Nucleus accumbens (tissue), 56 donors: ENCODE measurements around the gene LBHD2.
"Not testable (repeated sequence)": the region's sequence is repeated elsewhere in the genome, so short reads cannot be mapped to it uniquely, and the experiment has no call there.

ENCODE experiments used
- DNase-seq, 56 donors: peaks; one replicate each; lab custom pipeline; 2025; lab: John Stamatoyannopoulos, UW

Gene LBHD2

DNA sequence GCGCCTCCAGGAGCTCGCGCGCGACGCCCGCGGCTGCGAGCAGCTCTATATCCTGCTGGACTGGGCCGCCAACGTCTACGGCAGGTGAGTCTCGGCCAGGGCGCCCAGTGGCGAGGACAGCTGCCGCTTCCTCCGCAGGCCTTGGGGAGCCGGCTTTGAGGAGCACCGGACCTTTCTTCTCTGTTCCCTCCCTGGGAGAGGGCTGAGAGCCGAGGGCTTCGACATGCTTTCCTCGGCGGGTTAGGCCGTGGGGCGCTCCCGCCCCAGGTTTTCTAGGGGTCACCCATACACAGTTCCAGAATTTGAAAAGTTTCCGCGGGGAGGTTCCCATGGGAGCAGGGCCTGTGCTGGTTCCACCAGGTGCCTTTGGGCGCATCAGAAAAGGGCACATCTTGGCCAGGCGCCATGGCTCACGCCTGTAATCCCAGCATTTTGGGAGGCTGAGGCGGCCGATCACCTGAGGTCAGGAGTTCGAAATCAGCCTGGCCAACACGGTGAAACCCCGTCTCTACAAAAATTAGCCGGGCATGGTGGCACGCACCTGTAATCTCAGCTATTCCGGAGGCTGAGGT is 18.8 kb downstream of the LBHD2 start:
- no peak for DNase-seq

DNA sequence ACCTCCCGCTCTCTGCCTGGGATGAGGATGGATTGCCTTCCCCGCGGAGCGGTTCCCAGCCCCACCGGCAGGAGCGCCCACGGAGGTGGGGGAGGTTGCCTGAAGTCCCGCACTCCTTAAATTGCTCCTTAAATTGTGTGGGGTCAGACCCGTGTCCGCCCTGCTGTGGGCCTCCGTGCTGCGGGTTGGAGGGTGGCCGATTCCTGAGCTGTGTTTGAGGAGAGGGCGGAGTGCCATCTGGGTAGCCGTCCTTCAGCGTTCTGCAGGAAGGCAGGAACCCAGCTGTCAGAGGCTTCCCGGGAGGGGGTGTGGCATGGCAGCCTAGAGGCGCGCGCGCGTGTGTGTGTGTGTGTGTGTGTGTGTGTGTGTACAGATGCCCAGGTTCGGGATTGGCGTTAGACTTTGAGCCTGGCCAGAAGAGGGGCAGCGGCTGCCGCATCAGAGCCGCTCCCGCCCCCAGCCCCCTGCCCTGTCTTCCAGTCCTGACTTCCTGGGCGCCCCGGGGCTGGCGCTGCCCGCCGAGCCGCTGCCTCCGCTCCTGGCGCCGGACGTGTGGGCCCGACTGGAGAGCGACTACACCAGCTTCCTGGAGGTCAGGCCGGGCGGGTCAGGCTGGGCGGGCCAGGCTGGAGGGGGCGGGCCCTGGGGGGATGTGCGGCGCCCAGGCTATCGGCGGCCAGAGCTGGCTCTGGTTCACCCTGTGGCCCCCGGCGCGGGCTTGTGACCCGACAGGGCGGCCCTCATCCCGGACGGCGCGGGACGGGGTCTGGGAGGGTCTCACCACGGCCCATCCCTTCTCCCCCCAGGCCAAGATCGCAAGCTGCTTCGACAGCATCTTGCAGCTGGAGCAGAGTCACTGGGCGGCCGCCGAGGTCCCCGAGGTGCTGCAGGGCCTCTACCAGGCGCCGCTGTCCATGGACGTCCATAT is 19.7 kb downstream of the LBHD2 start:
- no peak for DNase-seq

DNA sequence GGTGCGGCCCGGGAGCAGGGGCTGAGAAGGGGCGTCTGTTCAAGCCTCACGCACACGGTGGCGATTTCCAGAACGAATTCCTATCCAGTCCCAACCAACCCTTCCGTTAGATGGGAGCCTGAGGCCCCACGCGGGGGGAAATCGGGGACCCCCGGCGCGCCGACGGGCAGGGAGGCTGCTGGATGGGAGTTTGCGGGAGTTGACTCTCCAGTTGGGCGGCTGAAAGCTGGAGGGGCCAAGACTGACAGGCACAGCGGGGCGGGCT is 20.3 kb downstream of the LBHD2 start:
- no peak for DNase-seq

DNA sequence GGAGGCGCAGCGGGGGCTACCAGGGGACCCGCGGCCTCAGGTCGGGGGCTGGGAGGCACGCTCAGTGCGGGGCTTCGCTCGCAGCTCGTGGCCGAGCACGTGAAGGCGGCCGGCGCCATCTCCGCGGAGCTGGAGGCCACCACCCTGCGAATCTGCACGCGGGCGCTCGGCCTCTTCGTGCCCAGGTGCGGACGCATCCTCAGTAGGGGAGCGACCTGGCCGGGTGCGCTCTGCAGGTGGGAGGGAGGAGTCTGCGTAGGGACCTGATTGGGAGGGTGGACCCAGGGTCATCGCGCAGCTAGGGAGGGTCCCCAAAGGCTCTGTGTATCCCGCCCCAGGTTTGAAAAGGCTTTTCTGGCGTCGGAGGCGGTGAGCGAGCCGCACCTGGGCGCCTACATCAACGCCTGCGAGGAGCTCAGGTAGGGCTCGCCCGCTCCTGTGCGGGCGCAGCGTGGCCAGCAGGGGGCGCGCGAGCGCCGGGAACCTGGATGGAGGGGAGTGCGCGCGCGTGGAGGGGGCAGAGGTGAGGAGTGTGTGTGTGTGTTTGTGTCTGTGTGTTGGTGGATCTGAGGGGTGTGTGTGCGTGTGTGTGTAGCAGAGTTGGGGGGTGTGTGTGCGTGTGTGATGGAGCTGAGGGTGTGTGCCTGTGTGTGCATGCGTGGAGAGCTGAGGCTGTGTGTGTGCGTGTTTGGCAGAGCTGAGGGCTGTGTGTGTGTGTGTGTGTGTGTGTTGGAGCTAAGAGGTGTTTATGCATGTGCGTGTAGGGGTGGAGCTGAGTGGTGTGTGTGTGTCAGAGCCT is 20.8 kb downstream of the LBHD2 start:
- DNase-seq: peak in 39 of 56 donors; percentile 15 to 78 (median 35)

DNA sequence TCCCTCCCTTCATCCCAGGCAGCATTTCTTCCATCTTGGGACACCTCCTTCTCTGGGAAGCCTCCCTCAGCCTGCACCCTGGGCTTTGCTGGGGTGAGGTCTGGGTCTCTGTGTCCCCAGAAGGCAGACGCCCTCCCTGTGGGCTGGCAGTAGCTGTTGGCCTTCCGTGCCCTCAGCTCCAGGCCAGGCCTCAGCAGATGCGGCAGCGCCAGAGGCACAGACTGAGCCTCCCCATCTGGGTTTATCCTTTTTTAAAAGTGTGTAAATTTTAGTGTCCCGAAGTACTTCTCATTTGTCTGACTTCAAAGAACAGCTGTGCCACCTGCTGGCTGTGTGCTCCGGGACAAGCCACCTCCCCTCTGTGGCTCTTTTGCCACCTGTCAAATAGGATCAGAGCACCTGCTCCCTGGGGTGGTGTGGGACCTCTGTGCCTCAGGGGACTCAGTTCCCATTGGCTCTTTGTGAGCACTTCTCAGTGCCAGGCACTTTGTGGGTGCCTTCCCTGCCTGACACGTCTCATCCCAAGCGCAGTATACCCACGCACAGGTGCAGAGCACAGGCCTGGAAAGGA is 21.7 kb downstream of the LBHD2 start:
- DNase-seq: no peak

DNA sequence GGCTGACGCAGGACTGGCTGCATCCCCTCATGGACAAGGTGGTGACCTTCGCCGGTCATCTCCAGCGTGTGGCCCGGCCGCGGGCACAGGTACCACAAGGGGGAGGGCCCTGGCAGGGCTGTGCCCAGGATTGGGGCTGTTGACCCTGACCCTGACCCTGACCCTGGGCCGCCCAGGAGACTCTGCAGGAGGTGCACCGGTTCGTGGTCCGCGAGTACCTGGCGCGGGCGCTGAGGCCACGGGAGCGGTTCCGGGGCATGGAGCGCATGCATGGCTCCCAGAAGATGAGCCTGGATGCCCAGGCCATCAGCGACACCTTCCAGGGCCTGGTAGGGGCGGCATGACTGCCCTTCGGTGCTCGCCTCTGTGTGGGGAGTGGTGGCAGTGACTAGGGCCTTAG is 23.4 kb downstream of the LBHD2 start:
- DNase-seq: no peak

DNA sequence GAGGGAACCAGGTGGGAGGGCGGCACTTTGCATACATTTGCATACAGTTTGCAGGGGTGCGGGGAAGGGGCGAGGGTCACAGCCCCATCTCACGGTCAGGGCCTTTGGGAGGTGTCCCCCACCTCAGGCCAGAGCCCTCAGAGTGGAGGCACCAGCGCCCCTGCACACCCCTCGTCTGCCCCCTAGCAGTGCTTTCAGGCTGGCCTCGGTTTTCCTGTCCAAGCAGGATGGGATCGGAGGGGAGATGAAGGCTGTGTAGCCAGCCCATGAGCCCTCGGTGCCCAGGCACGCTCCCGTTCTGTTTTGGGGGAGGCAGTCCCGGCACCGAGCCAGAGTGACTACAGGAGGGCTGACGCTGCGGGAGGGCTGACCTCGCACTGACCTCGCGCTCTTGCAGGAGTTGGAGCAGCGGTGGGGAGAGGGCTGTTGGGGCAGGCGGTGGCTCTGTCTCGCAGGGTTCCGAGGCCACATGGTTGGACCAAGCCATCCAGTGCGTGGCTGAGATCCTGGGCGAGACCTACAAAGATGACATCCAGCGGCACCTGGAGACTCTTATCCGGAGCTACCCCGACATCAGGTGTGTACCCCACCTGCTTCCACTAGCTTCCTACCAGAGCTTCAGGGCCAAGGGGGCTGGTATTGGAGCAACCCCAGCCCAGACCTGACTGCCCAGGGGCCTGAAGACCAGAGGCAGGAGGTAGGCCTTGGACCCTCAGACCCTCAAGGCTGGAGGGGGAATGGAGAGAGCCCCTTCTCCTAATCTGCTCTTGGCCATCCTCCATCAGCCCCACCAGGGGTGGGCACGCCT is 24.1 kb downstream of the LBHD2 start:
- DNase-seq: no peak

DNA sequence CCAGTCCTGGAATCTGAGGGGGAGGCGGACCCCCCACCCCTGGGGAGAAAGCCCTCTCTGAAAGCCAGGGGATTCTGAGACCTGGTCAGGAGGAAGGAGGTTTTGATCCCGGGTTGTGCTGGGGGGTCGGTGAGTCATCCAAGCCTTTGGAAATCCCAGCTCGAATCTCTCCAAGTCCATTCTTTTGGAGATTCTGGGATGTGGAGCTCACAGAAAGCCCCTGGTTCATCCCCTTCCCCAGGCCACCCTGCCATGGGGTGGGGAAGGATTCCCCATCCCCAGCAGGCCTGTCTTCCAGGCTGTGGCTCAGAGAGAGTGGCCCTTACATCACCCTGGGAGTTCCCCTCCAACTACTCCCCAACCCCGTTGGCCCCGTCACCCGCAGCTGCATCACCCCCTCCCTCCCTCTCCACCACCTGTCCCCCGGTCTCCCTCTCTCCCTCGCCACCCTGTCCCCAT is 24.8 kb downstream of the LBHD2 start:
- no peak for DNase-seq

DNA sequence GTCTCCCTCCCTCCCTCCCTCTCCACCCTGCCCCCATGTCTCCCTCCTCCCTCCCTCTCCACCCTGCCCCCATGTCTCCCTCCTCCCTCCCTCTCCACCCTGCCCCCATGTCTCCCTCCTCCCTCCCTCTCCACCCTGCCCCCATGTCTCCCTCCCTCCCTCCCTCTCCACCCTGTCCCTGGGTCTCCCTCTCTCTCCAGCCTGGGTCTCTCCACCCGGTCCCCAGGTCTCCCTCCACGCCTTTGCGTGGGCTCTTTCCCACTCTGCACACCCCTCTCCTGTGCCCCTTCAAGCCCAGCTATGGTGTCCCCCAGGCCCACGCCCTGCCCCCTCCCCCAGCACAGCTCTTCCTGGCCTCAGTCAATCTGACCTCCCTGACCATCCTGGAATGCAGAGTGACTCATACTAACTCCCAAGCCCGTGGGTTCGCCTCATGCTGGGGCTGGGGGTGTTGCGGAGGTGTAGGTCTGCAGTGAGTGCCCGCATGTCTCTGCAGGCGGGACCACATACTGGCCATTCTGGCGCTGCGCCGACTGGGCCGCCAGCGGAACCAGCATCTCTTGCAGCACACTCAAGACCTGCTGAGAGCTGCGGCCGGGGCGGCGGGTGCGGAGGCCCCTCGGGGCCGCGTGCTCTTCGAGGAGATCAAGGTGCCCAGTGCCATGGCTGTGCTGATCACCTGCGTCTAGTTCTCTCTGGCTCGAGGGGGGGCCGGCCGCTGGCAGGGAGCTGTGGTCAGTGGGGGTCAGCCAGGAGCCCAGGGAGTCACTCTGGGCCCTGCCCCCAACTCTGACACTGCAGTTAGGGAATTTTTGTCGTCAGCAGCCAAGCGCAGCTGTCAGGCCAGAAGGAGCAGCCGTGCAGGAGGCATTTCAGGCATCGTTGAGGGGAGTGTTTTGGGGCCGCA is 25.8 kb downstream of the LBHD2 start:
- DNase-seq: no peak

DNA sequence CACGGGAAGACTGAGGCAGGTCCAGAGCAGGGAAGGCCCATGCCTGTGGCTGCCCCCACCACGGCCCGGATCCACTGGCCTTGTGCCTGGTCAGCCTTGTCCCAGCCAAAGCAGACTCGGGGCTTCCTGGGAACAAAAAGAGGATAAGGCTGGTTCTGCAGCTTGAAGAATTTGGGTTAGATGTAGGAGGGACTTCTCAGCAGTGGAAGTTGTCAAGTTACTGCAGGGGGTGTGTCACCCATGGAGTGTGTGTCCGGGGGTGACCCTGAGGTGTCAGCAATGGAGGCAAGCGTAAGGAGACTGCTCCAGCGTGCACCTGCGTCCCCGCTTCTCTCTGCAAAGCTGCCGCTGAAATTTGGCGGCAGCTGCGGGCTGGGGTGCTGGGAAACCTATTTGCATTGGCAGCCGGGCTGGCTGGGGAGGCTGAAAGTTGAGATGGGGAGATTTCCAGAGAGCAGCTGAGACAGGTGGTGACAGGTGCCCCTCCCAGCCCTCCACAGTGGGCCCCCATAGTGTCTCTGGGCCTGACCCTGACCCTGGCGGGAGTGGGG is 26.7 kb downstream of the LBHD2 start:
- DNase-seq: no peak

DNA sequence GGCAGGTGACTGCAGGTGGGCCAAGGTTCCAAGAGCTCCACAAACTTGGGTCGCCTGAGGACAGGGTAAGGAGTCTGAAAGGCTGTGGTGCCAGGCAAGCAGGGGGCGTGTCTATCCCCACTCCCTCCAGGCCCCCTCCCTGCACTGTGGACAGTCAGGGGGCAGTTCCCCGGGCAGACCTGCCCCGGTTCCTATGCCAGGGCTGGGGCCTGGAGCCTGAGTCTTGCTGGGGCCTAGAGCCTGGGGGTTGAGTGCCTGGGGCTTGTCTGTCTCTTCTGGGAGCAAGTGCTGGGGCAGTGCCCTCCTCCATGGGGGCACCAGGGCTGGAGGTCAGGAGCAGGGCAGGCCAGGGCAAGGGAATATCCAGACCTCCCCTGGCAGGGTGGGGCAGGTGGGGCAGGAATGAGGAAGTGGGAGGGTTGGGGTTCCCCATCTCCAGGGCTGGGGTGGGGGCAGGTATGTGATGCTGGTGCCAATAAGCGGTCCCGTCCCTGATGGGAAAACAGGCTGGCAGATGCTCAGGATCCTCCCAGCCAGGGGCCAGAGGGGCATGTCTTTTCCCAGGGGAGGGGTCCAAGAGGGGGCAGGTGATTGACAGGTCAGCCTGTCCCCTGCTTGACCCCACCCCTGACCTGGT is 27.3 kb downstream of the LBHD2 start:
- DNase-seq: no peak

DNA sequence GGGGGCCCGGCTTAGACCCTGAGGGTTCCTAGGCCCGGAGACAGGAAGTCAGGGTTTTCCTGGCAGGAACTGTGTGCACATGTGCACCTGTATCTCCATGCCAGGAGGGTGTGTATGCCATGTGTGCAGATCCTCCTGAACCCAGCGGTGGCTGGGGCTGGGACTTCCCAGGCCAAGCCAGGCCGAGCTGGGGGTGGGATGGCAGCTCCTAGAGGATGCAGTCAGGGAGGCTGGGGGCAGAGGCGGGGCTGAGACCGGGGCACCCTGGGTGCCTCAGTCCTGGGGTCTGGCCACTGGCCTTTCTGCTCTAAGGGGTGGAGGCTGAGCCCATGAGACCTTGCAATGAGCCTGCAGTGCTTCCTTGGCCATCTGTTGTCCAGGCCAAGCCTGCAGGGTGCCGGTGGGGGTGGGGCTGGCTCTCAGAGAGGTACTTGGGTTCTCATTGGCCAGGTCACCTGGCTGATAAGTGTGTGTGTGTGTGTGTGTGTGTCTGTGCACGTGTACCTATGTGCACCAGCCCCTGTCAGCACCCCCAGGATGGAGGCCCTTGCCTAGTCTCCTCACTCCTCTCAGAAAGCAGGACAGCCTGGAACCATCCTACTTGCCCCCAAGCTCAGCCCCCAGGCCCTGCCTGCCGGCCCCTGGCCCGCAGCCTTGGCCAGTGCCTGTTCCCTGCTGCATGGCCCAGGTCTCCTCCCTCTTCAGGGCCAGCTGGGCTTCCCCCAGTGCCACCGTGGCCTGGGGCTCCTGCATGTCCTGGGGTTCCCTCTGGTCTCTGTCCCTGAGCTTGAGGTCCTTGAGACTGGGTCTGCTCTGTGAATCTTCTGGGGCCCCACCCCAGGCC is 28.6 kb downstream of the LBHD2 start:
- no peak for DNase-seq

DNA sequence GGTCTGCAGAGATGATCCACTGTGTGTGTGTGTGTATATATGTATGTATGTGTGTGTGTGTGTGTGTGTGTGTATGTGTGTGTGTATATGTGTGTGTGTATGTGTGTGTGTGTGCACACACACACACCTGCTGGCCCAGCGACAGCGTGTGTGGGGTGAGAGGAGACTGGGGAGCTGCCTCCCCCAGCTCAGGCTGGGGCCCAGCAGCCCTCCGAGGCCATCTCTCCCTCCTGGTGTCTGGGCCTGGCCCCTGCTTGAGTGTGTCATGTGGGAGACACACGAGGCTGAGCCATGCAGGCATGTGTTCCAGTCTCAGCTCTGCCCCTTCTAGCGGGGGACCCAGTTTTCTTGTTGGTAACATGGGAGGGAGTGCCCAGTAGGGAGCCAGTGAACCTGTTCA is 29.3 kb downstream of the LBHD2 start:
- no peak for DNase-seq

DNA sequence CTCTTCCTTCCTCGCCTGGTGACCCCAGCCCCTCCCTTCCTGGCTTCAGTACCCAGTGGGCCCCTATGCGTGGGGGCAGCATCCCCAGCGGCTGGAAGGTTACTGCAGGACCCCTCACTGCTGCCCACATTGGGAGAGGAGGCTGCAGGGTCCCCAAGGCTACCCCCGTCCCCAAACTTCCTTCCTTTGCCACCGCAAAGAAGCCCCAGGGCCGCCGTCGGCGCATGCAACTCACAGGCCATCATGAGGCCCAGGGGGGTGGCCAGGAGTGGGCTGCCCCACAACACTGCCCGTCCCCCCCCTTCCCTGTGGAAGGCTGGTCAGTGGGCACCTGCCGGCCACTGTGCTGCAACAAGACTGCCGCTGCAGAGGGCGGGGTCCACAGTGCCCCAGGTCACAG is 29.8 kb downstream of the LBHD2 start:
- DNase-seq: no peak

DNA sequence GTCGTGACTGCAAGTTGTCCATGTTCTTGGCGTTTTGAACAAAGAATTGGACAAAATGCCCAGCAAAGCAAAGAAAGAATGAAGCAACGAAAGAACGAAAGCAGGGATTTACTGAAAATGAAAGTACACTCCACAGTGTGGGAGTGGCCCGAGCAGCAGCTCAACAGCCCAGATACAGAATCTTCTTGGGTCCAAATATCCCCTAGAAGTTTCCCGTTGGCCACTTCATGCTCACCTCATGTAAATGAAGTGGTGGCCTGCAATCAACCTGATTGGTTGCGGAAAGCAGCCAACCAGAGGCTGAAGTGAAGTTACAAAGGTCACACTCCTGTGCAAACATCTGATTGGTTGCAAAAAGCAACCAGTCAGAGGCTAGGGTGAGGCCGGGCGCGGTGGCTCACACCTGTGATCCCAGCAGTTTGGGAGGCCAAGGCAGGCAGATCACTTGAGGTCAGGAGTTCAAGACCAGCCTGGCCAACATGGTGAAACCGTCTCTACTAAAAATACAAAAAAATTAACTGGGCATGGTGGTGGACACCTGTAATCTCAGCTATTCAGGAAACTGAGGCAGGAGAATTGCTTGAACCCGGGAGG is 31.2 kb downstream of the LBHD2 start:
- DNase-seq: not testable (repeated sequence)

DNA sequence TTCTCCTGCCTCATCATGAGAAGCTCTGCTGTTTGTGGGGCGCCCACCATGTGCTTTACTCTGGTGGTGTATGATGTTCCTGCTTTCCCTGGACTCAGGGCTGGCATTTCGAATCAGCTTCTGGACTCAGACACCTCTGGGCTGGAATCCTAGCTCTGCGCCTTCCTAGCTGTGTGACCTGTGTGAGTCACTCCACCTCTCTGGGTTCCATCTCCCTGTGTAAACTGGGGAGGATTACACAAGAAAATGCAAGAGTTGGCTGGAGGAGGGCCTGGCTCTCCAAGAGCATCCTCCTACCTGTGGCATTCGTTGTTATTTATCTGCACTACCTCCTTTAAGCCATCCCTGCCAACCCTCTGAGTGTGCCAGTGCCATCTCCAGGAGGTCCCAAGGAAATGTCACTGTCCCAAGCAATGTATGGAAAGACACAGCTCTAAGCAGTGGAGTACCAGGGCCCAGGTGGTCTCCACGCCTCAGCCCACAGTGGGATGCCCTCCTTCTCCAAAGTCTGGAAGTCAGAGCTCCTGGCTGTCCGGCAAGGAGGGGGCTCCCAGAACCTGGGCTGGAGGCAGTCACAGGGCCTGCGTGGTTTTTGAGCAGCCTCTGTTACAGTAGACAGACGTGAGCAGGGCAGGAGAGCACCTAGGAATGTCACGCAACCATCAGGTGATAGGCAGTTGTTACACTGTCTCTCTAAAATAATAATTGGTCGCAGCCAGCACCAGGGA is 32.0 kb downstream of the LBHD2 start:
- no peak for DNase-seq
